ENCODE measurements around the gene MR1. TPM values are rescaled to one million over a fixed set of nuclear protein-coding genes. Genes with fewer than 3 reads are reported as not detected.

The MR1 gene
- total and polyA plus RNA-seq, 9 of the 15 experiments (the other 6 are each of a cell fraction or from before 2014, with no cell fraction given): 9.7 to 21.7 (median 15.6) TPM

DNA sequence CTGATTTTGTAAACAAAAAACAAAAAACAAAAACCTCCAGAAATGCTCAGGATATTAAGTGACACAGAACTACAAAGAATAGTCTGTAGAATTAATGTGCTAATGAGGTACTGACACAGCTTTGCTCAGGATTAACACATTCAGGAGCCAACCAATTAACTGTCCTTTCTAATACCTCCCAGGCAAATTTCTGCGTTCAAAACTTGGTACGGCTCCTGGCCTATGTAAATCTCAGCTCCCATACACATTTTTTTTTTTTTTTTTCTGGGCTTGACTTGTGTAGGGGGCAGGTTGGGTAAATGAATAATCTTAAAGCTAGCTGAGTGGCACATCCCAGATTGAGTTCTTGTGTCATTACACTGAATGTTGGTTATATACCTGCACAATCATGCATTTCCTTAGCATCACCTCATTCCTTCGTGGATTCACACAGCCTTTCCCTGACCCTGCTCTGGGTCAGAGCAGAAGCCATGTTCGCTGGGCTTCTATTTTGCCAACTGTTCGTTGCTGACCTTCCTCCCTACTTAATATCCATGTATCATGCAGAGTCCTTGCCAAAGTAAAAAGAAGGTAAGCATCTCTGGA lies 42.1 kb downstream of the MR1 start:
- in situ Hi-C loops (cut with MboI): no loop called here
- no peak overlapping the region for H3K4me2 ChIP-seq (ENCODE audit: insufficient read depth, low read length)
- no peak for TF ChIP-seq LARP7 (IDR thresholded peaks at IDR 0.05)
- no peak for TF ChIP-seq ETV1 (tag; conservative IDR thresholded peaks at IDR 0.05; ENCODE audit: low read depth)
- TF ChIP-seq MCM2 (IDR thresholded peaks at IDR 0.05; ENCODE audit: low read depth): no peak
- TF ChIP-seq EWSR1 (IDR thresholded peaks at IDR 0.05; ENCODE audit: borderline replicate concordance, low read depth, partially characterized antibody): no peak
- TF ChIP-seq KDM4B (IDR thresholded peaks at IDR 0.05; ENCODE audit: borderline replicate concordance in 2 of 2, low read depth in 1 of 2): no peak
- TF ChIP-seq DDX20 (tag; IDR thresholded peaks at IDR 0.05; ENCODE audit: low read depth): no peak
- no peak for TF ChIP-seq PRMT5 (CRISPR knock-in tag; IDR thresholded peaks at IDR 0.05)
- no peak for TF ChIP-seq ZNF197 (CRISPR knock-in tag; IDR thresholded peaks at IDR 0.05; ENCODE audit: low read depth)
- no peak for TF ChIP-seq ADNP (tag; IDR thresholded peaks at IDR 0.05)

More for the DNA sequence above, 42.1 kb downstream of the MR1 start:
- Histone ChIP-seq H2AFZ (ENCODE audit: low read depth, low read length) (no peak overlapping the region), H3K9me1 (ENCODE audit: control insufficient read depth, insufficient read depth, low read length) (no peaks in the 10 kb centered on the region), H3K27me3 (ENCODE audit: control insufficient read depth in 2 of 2, insufficient read depth in 2 of 2, low read length in 2 of 2) (peaks cover 4 to 15% of the 10 kb centered on the region in 2 experiments; a peak in 4 of 5 replicates), H3K36me3 (ENCODE audit: control insufficient read depth, insufficient read depth, low read length) (no peaks in the 10 kb centered on the region), H3K4me3 (no peak overlapping the region), H3K9ac (ENCODE audit: insufficient read depth in 1 of 2, low read depth in 2 of 2, low read length in 2 of 2) (no peak overlapping the region), H4K20me1 (replicated peaks; ENCODE audit: control insufficient read depth, insufficient read depth, low read length) (no peaks in the 10 kb centered on the region), H3K9me3 (replicated peaks; ENCODE audit: control insufficient read depth, insufficient read depth, low read depth, low read length) (no peaks in the 10 kb centered on the region), H3K4me1 (replicated peaks in 1 of 2; ENCODE audit: control insufficient read depth in 2 of 2, insufficient read depth in 2 of 2, low read length in 2 of 2) (no peaks in the 10 kb centered on the region), H3K27ac (ENCODE audit: extremely low read depth, low read depth, low read length) (no peak overlapping the region), H3K79me2 (ENCODE audit: control insufficient read depth, insufficient read depth, low read length) (no peaks in the 10 kb centered on the region)
- ChIA-PET POLR2A (interaction anchor here (0.5 to 2.9 kb wide), 5 partner anchors 12 to 15 kb away, joined by 4 to 12 read pairs (median 8); partner anchors contain the start of gene IER5), CTCF (ENCODE audit: low intra/inter-chr PET ratio) (no interaction called here)
- intact Hi-C loops (cut with micrococcal nuclease): no loop called here
- no peak for DNase-seq (ENCODE audit: extremely low read depth in 1 of 4, low spot score in 3 of 4)
- no peak for ATAC-seq
- BruUV-seq (replicated peaks): no TSS peak
- FAIRE-seq: no peak
- WGBS (ENCODE audit: insufficient coverage, low coverage, missing lambda C conversion rate): 7% methylated on average over 5 of the region's 5 CpGs
